ENCODE results near the gene ORAI1.
"Not testable (repeated sequence)": the region's sequence is repeated elsewhere in the genome, so short reads cannot be mapped to it uniquely, and the experiment has no call there.

ORAI1 gene

GRCh38 chr12:121668750-121669520 is 42.6 kb downstream of the ORAI1 start:
- no peak for FAIRE-seq
- peak; percentile 48 for TF ChIP-seq CTCF (IDR thresholded peaks at IDR 0.05; ENCODE audit: insufficient read depth, missing control alignments)
- peak; percentile 69 for DNase-seq (ENCODE audit: insufficient read length, low spot score)

DNA sequence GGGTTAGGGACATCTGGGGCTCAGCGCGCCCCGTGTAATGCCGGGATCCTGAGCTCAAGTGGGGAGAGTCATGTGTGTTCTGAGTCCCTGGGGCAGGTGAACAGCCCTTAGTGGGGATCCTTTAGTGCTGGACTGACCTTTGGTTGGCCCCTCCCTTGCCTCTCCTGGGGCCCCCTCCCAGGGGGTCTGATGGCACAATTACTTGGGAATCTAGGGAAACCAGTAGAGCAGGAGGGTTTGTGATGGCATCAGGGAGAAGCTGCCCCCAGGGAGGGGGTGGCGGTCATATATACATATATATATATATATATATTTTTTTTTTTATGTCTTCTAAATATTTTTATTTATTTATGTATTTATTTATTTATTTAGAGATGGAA is 43.2 kb downstream of the ORAI1 start, which contains the start of gene MORN3:
TSS of gene MORN3 (minus strand) at position 134 of the 380 bp plus-strand sequence. CDS start 171 bp downstream, outside the sequence.
- DNase-seq (ENCODE audit: insufficient read length, low spot score) (no peak), FAIRE-seq (no peak)
- TF ChIP-seq CTCF (IDR thresholded peaks at IDR 0.05; ENCODE audit: insufficient read depth, missing control alignments): no peak

DNA sequence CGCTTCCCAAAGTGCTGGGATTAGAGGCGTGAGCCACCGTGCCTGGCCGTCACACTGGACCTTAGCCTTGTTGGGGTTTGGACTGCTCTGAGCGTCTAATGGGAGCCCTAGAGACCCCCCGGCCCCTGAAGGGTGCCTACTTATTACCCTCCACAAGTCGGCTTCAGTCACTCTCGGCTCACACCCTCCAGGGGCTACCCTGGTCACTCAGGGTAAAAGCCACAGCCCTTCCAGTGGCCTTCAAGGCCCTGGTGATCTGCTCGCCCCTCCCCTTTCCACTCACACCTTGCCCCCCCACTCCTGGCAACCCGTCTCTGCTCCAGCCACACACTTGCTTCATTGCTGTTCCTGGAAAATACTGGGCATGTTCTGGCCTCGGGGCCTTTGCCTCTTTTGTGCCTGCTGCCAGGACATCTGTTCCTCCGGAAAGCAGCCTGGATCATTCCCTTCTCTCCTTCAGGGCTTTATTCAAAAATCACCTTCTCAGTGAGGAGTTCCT is 46.7 kb downstream of the ORAI1 start:
- no peak for TF ChIP-seq CTCF (IDR thresholded peaks at IDR 0.05; ENCODE audit: insufficient read depth, missing control alignments)
- FAIRE-seq (no peak), DNase-seq (ENCODE audit: insufficient read length, low spot score) (no peak)

DNA sequence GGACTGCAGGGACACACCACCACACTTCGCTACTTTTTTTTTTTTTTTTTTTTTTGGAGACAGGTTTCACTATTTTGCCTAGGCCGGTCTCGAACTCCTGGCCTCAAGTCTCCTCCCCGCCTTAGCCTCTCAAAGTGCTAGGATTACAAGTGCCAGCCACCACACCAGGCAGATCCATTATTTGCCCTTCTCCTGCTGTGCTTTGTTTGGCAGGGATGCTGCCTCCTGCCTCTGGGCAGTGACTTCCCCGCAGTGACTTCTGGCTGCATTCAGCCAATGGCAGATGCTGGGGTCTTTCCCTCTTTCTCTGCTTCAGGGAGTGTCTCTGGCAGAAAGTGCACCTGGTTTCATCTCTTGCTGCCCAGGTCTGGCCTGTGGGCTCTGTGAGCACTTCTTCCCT is 49.9 kb downstream of the ORAI1 start:
- TF ChIP-seq CTCF (IDR thresholded peaks at IDR 0.05; ENCODE audit: insufficient read depth, missing control alignments): no peak
- no peak for FAIRE-seq

DNA sequence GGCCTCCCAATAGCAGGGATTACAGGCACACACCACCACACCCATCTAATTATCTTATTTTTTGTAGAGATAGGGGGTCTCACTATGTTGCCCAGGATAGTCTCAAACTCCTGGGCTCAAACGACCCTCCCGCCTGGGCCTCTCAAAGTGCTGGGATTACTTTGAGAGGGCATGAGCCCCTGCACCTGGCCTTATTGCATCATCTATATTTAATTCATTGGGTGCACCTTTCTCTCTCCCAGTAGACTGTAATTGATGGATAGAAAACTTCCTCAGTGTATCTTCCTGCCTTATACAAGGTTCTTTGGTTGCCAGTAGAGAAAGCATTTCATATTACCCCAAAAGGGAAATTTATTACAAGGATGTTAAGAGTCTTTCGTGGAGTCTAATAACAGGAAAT is 52.0 kb downstream of the ORAI1 start:
- no peak for FAIRE-seq
- no peak for TF ChIP-seq CTCF (IDR thresholded peaks at IDR 0.05; ENCODE audit: insufficient read depth, missing control alignments)
- no peak for DNase-seq (ENCODE audit: insufficient read length, low spot score)

More for the DNA sequence above, 49.9 kb downstream of the ORAI1 start:
- DNase-seq (ENCODE audit: insufficient read length, low spot score): no peak

- TF ChIP-seq CTCF (IDR thresholded peaks at IDR 0.05; ENCODE audit: insufficient read depth, missing control alignments): no peak
- FAIRE-seq (no peak), DNase-seq (ENCODE audit: insufficient read length, low spot score) (no peak)
Observed at GRCh38 chr12:121678716-121679300, 52.5 kb downstream of the ORAI1 start.

DNA sequence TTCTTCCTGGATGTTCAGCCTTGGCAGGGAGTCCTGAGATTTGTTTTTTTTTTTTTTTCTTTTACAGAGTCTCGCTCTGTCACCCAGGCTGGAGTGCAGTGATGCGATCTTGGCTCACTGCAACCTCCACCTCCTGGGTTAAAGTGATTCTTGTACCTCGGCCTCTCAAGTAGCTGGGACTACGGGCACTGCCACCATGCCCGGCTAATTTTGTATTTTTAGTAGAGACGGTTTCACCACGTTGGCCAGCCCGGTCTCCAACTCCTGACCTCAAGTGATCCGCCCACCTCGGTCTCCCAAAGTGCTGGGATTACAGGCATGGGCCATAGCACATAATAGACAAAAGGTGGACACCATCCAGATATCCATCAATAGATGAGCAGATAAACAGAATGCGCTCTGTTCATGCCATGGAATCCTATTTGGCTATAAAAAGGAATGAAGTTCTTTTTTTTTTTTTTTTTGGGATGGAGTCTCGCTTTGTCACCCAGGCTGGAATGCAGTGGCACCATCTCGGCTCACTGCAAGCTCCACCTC is 53.4 kb downstream of the ORAI1 start:
- not testable (repeated sequence) for FAIRE-seq; DNase-seq (ENCODE audit: insufficient read length, low spot score)
